ENCODE results near the gene UBAP2. TPM values are rescaled to one million over a fixed set of nuclear protein-coding genes. Genes with fewer than 3 reads are reported as not detected.

Gene UBAP2
- total RNA-seq, 1 experiment from 2014 or later = 60.8 TPM

GRCh38 chr9:33934188-33934878 lies 114.4 kb downstream of the UBAP2 start:
- Mint-ChIP-seq H3K27me3 (ENCODE audit: low read depth) (no peaks in the 10 kb centered on the region), H3K27ac (peak overlapping the region; percentile 72 to 91 (median 84); a peak in 6 of 7 replicates), H3K4me1 (peaks cover 17 to 21% of the 10 kb centered on the region in 2 experiments), H3K9me3 (no peaks in the 10 kb centered on the region; a peak in 1 of 5 replicates), H3K36me3 (ENCODE audit: insufficient read depth in 1 of 3, low read depth in 3 of 3) (peaks cover 61 to 91% (median 77%) of the 10 kb centered on the region in 3 experiments; a peak in 6 of 7 replicates), H3K4me3 (peak overlapping the region in 1 of 2 experiments; percentile 41; a peak in 2 of 5 replicates)
- Histone ChIP-seq H4K91ac (ENCODE audit: insufficient read length, low read depth, low read length) (no peak overlapping the region), H4K5ac (ENCODE audit: insufficient read length, low read depth, low read length) (no peak overlapping the region), H3K4ac (ENCODE audit: low read depth, low read length) (no peak overlapping the region), H3K23ac (ENCODE audit: insufficient read length, low read depth, low read length) (no peak overlapping the region), H3K27ac (ENCODE audit: insufficient read length, low read depth, low read length) (no peak overlapping the region), H2AFZ (ENCODE audit: low read length) (no peak overlapping the region), H2BK12ac (ENCODE audit: insufficient read length, low read depth, low read length) (no peak overlapping the region), H3K9me3 (ENCODE audit: control insufficient read depth, low read depth, low read length) (no peaks in the 10 kb centered on the region), H3K79me2 (ENCODE audit: insufficient read depth, low read length) (no peaks in the 10 kb centered on the region), H3K23me2 (ENCODE audit: insufficient read length, low read depth, low read length, poor library complexity, severe bottlenecking) (no peaks in the 10 kb centered on the region), H2AK5ac (ENCODE audit: insufficient read length, low read length) (no peak overlapping the region), H3K79me1 (ENCODE audit: insufficient read depth, low read depth, low read length, poor library complexity, severe bottlenecking) (peaks cover 3% of the 10 kb centered on the region), H4K8ac (replicated peaks; ENCODE audit: insufficient read length, low read depth, low read length) (no peak overlapping the region), H3K27me3 (ENCODE audit: insufficient read depth, low read length) (peaks cover 2% of the 10 kb centered on the region; the same call in 1 of the 2 replicates), H3K14ac (ENCODE audit: insufficient read depth, low read length) (no peak overlapping the region), H3T11ph (ENCODE audit: low read length) (no peak overlapping the region), H3K56ac (ENCODE audit: insufficient read length, low read depth, low read length) (no peak overlapping the region), H2BK20ac (ENCODE audit: low read depth, low read length, poor library complexity, severe bottlenecking) (no peak overlapping the region), H2BK5ac (ENCODE audit: insufficient read length, low read length) (no peak overlapping the region), H3K4me2 (ENCODE audit: insufficient read depth, insufficient read length, low read length) (no peak overlapping the region), H4K20me1 (ENCODE audit: control insufficient read depth, insufficient read depth, insufficient read length) (no peaks in the 10 kb centered on the region), H3K9ac (ENCODE audit: extremely low read depth, insufficient read length, low read length) (no peak overlapping the region), H3K4me1 (ENCODE audit: insufficient read depth, low read length) (peaks cover 2% of the 10 kb centered on the region; the same call in 1 of the 2 replicates), H3K18ac (ENCODE audit: insufficient read length, low read depth, low read length) (no peak overlapping the region), H2BK15ac (ENCODE audit: low read depth, low read length) (no peak overlapping the region), H2BK120ac (ENCODE audit: low read depth, low read length, poor library complexity, severe bottlenecking) (no peak overlapping the region)
- WGBS (ENCODE audit: extremely low coverage, insufficient read length, low lambda C conversion rate) = no CpG with 5 or more reads among the region's 5 CpGs
- no peak for DNase-seq
- TF ChIP-seq CTCF (conservative IDR thresholded peaks at IDR 0.05) = no peak

All from H9 (cell line).